ENCODE results near the gene DOK6. TPM values are rescaled to one million over a fixed set of nuclear protein-coding genes. Genes with fewer than 3 reads are reported as not detected.

DOK6 gene
- total and polyA plus RNA-seq, 2 experiments from 2014 or later: 0.29 to 0.42 TPM

DNA sequence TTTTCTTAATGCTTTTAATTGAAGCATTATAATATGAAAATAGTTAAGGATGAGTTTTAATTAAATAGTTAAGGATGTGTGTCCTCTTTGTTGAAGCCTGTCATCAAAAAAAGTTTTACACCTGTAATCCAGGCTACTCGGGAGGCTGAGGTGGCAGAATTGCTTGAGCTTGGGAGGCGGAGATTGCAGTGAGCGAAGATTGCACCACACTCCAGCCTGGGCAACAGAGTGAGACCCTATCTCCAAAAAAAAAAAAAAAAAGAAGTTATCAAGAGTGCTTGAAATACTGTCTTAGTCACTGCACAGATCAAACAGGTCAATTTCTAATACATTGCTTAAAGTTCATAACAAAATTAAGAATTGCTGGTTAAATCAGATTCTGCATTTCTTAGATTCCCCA, 353.4 kb downstream of the DOK6 start:
- Histone ChIP-seq H3K4me3 (no peak overlapping the region), H3F3A (replicated peaks; ENCODE audit: low read depth) (no peaks in the 10 kb centered on the region), H3K79me2 (replicated peaks; ENCODE audit: insufficient read depth) (no peaks in the 10 kb centered on the region), H3K27me3 (ENCODE audit: insufficient read depth) (no peaks in the 10 kb centered on the region), H3K4me2 (no peak overlapping the region), H3K27ac (ENCODE audit: low read depth) (no peak overlapping the region), H2AFZ (no peak overlapping the region), H3K9me2 (ENCODE audit: insufficient read depth) (no peaks in the 10 kb centered on the region), H3K36me3 (ENCODE audit: insufficient read depth) (no peaks in the 10 kb centered on the region), H3K4me1 (ENCODE audit: insufficient read depth) (peaks cover 24% of the 10 kb centered on the region), H4K20me1 (replicated peaks; ENCODE audit: insufficient read depth) (no peaks in the 10 kb centered on the region)
- Mint-ChIP-seq H3K36me3 (ENCODE audit: low read depth) (peaks cover 31% of the 10 kb centered on the region), H3K4me1 (peaks cover 27% of the 10 kb centered on the region), H3K27me3 (ENCODE audit: insufficient read depth, low read depth, poor library complexity) (peaks cover 2% of the 10 kb centered on the region), H3K9me3 (peaks cover 31% of the 10 kb centered on the region), H3K4me3 (no peak overlapping the region), H3K27ac (no peak overlapping the region)
- ATAC-seq: no peak
- TF ChIP-seq STAT1 (IDR thresholded peaks at IDR 0.05; ENCODE audit: unreplicated experiment) (no peak), CREB1 (CRISPR knock-in tag; IDR thresholded peaks at IDR 0.05; ENCODE audit: low read depth) (no peak), EZH2 (IDR thresholded peaks at IDR 0.05; ENCODE audit: low read depth, unreplicated experiment) (no peak), ZNF114 (CRISPR knock-in tag; IDR thresholded peaks at IDR 0.05) (no peak), NANOG (IDR thresholded peaks at IDR 0.05; ENCODE audit: borderline replicate concordance) (no peak), POLR2AphosphoS5 (IDR thresholded peaks at IDR 0.05; ENCODE audit: low read depth) (no peak), JUNB (IDR thresholded peaks at IDR 0.05; ENCODE audit: unreplicated experiment) (no peak), EZH2phosphoT487 (IDR thresholded peaks at IDR 0.05; ENCODE audit: unreplicated experiment) (no peak), ZNF331 (CRISPR knock-in tag; IDR thresholded peaks at IDR 0.05; ENCODE audit: low read depth) (no peak)
- TF ChIP-seq, protein P1, sequence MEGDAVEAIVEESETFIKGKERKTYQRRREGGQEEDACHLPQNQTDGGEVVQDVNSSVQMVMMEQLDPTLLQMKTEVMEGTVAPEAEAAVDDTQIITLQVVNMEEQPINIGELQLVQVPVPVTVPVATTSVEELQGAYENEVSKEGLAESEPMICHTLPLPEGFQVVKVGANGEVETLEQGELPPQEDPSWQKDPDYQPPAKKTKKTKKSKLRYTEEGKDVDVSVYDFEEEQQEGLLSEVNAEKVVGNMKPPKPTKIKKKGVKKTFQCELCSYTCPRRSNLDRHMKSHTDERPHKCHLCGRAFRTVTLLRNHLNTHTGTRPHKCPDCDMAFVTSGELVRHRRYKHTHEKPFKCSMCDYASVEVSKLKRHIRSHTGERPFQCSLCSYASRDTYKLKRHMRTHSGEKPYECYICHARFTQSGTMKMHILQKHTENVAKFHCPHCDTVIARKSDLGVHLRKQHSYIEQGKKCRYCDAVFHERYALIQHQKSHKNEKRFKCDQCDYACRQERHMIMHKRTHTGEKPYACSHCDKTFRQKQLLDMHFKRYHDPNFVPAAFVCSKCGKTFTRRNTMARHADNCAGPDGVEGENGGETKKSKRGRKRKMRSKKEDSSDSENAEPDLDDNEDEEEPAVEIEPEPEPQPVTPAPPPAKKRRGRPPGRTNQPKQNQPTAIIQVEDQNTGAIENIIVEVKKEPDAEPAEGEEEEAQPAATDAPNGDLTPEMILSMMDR (conservative IDR thresholded peaks at IDR 0.05; ENCODE audit: low read depth in 2 of 2): no peak
- TF ChIP-seq, protein P2, sequence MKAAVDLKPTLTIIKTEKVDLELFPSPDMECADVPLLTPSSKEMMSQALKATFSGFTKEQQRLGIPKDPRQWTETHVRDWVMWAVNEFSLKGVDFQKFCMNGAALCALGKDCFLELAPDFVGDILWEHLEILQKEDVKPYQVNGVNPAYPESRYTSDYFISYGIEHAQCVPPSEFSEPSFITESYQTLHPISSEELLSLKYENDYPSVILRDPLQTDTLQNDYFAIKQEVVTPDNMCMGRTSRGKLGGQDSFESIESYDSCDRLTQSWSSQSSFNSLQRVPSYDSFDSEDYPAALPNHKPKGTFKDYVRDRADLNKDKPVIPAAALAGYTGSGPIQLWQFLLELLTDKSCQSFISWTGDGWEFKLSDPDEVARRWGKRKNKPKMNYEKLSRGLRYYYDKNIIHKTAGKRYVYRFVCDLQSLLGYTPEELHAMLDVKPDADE (IDR thresholded peaks at IDR 0.05): no peak
- TF ChIP-seq, protein P3, sequence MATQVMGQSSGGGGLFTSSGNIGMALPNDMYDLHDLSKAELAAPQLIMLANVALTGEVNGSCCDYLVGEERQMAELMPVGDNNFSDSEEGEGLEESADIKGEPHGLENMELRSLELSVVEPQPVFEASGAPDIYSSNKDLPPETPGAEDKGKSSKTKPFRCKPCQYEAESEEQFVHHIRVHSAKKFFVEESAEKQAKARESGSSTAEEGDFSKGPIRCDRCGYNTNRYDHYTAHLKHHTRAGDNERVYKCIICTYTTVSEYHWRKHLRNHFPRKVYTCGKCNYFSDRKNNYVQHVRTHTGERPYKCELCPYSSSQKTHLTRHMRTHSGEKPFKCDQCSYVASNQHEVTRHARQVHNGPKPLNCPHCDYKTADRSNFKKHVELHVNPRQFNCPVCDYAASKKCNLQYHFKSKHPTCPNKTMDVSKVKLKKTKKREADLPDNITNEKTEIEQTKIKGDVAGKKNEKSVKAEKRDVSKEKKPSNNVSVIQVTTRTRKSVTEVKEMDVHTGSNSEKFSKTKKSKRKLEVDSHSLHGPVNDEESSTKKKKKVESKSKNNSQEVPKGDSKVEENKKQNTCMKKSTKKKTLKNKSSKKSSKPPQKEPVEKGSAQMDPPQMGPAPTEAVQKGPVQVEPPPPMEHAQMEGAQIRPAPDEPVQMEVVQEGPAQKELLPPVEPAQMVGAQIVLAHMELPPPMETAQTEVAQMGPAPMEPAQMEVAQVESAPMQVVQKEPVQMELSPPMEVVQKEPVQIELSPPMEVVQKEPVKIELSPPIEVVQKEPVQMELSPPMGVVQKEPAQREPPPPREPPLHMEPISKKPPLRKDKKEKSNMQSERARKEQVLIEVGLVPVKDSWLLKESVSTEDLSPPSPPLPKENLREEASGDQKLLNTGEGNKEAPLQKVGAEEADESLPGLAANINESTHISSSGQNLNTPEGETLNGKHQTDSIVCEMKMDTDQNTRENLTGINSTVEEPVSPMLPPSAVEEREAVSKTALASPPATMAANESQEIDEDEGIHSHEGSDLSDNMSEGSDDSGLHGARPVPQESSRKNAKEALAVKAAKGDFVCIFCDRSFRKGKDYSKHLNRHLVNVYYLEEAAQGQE (IDR thresholded peaks at IDR 0.05; ENCODE audit: unreplicated experiment): no peak
- TF ChIP-seq, protein P4, sequence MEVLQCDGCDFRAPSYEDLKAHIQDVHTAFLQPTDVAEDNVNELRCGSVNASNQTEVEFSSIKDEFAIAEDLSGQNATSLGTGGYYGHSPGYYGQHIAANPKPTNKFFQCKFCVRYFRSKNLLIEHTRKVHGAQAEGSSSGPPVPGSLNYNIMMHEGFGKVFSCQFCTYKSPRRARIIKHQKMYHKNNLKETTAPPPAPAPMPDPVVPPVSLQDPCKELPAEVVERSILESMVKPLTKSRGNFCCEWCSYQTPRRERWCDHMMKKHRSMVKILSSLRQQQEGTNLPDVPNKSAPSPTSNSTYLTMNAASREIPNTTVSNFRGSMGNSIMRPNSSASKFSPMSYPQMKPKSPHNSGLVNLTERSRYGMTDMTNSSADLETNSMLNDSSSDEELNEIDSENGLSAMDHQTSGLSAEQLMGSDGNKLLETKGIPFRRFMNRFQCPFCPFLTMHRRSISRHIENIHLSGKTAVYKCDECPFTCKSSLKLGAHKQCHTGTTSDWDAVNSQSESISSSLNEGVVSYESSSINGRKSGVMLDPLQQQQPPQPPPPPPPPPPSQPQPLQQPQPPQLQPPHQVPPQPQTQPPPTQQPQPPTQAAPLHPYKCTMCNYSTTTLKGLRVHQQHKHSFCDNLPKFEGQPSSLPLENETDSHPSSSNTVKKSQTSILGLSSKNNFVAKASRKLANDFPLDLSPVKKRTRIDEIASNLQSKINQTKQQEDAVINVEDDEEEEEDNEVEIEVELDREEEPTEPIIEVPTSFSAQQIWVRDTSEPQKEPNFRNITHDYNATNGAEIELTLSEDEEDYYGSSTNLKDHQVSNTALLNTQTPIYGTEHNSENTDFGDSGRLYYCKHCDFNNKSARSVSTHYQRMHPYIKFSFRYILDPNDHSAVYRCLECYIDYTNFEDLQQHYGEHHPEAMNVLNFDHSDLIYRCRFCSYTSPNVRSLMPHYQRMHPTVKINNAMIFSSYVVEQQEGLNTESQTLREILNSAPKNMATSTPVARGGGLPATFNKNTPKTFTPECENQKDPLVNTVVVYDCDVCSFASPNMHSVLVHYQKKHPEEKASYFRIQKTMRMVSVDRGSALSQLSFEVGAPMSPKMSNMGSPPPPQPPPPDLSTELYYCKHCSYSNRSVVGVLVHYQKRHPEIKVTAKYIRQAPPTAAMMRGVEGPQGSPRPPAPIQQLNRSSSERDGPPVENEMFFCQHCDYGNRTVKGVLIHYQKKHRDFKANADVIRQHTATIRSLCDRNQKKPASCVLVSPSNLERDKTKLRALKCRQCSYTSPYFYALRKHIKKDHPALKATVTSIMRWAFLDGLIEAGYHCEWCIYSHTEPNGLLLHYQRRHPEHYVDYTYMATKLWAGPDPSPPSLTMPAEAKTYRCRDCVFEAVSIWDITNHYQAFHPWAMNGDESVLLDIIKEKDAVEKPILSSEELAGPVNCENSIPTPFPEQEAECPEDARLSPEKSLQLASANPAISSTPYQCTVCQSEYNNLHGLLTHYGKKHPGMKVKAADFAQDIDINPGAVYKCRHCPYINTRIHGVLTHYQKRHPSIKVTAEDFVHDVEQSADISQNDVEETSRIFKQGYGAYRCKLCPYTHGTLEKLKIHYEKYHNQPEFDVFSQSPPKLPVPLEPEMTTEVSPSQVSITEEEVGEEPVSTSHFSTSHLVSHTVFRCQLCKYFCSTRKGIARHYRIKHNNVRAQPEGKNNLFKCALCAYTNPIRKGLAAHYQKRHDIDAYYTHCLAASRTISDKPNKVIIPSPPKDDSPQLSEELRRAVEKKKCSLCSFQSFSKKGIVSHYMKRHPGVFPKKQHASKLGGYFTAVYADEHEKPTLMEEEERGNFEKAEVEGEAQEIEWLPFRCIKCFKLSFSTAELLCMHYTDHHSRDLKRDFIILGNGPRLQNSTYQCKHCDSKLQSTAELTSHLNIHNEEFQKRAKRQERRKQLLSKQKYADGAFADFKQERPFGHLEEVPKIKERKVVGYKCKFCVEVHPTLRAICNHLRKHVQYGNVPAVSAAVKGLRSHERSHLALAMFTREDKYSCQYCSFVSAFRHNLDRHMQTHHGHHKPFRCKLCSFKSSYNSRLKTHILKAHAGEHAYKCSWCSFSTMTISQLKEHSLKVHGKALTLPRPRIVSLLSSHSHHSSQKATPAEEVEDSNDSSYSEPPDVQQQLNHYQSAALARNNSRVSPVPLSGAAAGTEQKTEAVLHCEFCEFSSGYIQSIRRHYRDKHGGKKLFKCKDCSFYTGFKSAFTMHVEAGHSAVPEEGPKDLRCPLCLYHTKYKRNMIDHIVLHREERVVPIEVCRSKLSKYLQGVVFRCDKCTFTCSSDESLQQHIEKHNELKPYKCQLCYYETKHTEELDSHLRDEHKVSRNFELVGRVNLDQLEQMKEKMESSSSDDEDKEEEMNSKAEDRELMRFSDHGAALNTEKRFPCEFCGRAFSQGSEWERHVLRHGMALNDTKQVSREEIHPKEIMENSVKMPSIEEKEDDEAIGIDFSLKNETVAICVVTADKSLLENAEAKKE (CRISPR knock-in tag; IDR thresholded peaks at IDR 0.05): no peak
- no peak for DNase-seq (ENCODE audit: low spot score)
